GM11168 (cell line): ENCODE measurements around the gene BRI3BP.
"Not testable (repeated sequence)": the region's sequence is repeated elsewhere in the genome, so short reads cannot be mapped to it uniquely, and the experiment has no call there.

Source experiments
- in situ Hi-C: fragments of 300-500 bp; cut with MboI; formaldehyde crosslinking; loops from one replicate; pipeline ENCODE4 v1.12.0; 2022; ENCODE audit warnings: low sequenced_read_pairs; ENCODE audit not compliant: unreplicated experiment

Gene BRI3BP

DNA sequence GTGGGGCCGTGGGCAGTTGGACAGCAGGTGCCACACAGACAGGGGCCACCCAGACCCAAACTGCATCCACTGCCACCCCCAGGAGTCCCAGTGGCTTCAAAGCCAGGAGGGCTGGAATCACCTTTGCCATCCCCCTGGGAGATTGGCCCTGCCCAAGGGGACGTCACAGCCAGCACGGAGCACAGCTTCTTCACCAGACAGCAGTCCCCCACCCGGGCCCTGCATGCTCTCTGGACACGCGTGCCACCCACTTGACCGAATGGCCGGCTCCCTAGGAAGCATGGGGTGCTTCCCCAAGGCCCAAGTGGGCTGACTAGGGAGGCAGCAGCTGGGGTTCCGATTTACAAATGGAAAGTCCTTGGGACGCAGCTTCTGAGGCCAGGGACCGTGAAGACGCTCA, 21.8 kb upstream of the BRI3BP start:
- in situ Hi-C loops, result no loop called here

DNA sequence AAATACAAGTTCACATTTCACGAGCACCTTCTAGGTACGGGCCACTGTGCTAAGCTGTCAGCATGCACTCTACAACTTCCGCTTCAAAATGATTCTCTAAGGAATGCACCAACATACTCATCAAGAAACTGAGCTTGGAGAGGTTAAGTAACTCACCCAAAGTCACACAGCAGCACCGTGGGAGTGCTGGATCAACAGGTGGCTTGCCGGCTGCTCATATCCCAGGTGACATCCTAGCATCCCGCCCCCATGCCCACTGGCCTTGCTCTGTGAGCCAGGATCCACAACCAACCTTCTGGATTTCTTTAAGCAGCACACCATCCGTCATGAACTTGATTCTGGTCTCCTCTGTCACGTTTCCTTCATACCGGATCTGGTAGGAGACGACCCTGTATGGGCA, 21.2 kb upstream of the BRI3BP start:
- in situ Hi-C loops, result no loop called here

DNA sequence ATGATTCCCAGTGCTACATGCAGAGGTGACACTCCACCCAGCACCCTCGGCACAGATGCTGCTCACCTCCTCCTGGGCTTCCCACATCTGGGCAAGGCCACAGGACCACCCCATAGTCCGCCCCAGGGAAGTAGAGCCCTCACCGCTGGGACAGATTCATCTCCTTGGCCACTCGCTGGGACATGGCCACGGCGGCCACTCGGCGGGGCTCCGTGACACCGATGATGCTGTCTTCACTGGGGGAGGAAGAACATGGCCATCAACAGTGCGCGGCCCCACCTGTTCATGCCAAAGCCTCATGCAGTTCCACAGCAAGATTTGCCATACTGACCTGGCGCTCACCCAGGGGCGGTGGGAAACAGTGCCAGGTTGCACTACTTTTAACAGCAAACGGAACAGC, 18.2 kb upstream of the BRI3BP start:
- in situ Hi-C loops, result no loop called here

- in situ Hi-C loops, result no loop called here
Observed at GRCh38 chr12:124976999-124977398, 16.4 kb upstream of the BRI3BP start.

GRCh38 chr12:124979568-124979967, 13.9 kb upstream of the BRI3BP start:
- in situ Hi-C loops, result no loop called here

DNA sequence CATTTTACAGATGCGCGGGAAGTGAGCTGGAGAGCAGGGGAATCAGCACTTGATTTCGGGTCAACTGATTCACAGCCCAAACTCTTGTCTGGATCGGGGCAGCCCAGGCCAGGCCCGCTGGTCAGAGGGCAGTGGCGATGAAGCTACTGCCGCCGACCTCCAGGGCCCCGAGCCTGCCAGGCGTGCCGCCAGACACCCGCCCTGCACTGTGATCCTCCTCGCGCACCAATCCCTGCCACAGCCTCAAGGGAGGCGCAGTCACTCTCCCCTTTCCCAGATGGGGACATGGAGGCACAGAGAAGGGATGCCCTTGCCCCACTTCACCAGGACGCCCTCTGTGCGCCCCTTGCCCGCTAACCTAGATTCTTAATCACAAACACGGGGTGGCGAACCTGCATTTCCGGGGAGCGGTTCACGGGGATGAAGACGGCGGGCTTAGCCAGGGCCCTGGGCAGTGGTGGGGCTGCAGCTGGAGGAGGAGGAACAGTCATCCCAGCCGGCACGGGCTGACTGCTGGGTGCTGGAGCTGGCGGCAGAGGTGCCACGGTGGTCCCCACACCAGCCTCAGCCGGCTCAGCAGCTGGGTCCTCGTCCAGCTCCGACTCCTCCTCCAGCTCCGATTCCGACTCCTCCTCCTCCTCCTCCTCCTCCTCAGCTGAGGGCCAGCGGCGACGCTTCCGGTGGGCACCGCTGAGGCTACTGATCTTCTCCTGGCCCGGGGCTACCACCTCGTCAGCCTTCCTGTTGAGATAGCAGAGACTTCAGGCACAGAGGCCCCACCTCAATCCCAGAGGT, 13.2 kb upstream of the BRI3BP start:
- in situ Hi-C loops, result no loop called here

DNA sequence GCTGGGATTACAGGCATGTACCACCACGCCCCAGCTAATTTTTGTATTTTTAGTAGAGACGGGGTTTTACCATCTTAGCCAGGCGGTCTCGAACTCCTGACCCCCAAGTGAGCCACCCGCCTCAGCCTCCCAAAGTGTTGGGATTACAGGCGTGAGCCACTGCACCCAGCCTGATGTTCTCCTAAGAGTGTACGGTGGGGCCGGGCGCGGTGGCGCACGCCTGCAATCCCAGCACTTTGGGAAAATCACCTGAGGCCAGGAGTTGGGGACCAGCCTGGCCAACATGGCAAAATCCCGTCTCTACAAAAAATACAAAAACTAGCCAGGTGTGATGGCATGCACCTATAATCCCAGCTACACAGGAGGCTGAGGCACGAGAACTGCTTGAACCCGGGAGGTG, 6.6 kb upstream of the BRI3BP start:
- in situ Hi-C loops, result not testable (repeated sequence)

DNA sequence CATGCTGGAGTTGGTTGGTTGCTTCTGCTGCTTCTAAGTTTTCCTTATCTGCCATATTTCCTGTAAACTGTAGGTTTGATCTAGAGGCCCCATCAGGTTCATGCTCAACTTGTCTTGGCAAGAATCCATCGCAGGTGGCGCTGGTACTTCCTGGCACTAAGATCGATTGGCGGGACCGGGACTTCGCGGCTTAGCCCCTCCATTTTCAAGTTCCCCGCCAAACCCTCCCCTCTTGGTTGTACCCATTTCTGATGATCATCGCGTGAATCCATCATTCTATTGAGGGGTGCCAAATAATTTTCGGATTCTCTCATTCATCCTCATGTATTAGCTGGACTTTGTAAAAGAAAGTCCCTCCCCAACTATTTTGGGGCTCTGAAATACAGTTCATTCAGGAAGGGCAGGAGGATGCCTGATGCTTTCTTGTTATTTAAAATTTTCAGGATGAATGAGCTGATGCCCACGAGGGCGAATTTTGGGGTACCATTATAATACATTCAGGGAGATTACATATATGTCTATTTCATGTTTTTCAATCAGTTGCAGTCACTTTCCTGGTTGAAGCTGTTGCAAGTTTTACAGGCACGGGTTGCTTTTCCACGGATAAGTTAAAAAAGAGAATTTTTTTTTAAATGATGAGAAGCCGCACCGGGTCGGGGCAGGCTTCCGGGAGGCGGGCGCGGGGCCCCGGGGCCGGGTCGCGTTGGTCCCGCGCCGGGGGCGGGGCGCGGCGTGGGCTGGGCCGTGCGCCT, 395 bp upstream of the BRI3BP start:
- in situ Hi-C loops, result no loop called here

DNA sequence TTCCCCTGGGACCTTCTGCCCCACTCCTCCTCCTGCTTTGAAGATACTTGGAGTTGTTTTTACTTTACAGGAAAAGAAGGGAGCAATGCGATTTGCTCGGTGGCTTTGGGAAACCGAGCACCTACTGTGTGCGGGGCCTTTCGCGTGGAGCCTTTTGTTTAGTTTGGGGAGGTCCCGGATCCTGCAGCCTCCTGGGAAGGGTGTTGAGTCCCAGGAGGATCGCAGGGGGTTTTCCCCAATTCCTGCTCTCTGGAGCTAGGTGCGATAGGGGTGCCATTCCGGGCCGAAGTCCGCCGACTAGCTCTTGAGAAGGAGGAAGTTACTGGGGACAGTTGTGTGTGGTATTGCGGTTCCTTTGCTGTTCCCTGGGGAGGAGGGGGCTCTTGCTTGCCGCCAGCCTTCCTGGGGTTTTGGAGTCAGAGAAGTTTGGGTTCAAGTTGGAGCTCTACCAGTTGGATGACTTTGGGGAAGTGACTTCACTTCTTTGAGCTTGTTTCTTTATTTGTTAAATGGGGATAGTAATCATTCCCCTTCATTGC, 1.1 kb downstream of the BRI3BP start:
- in situ Hi-C loops, result no loop called here

GRCh38 chr12:124995200-124995961, 1.9 kb downstream of the BRI3BP start:
- in situ Hi-C loops, result no loop called here

GRCh38 chr12:124998705-124999104, 5.3 kb downstream of the BRI3BP start:
- in situ Hi-C loops, result no loop called here

GRCh38 chr12:125001636-125002035, 8.2 kb downstream of the BRI3BP start:
- in situ Hi-C loops, result no loop called here

DNA sequence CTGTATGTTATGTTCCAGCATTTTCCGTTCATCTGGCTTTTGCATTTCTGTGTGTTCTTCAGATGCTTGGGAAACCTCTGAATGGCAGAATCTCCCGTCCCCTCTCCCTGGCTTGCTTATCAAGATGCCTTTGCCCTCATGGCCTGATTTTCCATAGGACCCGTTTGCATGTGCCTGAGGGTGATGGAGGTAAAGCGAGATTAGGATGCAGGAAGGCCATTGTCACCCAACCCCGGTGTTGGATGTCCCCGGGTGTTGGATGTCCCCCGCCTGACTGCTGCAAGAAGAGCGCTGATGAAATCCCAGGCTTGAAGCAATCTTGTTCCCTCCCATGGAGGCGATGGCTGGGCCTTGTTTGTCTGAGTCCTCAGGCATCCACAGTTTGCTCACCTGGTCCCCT, 9.6 kb downstream of the BRI3BP start:
- in situ Hi-C loops, result no loop called here

- in situ Hi-C loops, result no loop called here
Observed at GRCh38 chr12:125004621-125005020, 11.2 kb downstream of the BRI3BP start.

DNA sequence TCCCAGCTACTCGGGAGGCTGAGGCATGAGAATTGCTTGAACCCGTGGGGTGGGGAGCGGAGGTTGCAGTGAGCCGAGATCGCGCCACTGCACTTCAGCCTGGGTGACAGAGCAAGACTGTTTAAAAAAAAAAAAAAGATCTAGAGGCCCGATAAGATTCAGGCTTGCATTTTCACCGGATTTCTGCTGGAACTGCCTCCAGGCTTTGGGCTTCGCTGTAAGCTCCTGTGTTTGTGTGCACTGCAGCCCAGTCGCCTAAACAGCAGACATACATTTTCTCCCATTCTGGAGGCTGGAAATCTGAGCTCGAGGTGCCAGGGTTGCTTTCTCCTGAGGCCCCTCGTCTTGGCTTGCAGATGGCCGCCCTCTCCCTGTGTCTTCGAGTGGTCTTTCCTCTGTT, 12.2 kb downstream of the BRI3BP start:
- in situ Hi-C loops, result no loop called here

GRCh38 chr12:125006365-125006764, 12.9 kb downstream of the BRI3BP start:
- in situ Hi-C loops, result no loop called here

DNA sequence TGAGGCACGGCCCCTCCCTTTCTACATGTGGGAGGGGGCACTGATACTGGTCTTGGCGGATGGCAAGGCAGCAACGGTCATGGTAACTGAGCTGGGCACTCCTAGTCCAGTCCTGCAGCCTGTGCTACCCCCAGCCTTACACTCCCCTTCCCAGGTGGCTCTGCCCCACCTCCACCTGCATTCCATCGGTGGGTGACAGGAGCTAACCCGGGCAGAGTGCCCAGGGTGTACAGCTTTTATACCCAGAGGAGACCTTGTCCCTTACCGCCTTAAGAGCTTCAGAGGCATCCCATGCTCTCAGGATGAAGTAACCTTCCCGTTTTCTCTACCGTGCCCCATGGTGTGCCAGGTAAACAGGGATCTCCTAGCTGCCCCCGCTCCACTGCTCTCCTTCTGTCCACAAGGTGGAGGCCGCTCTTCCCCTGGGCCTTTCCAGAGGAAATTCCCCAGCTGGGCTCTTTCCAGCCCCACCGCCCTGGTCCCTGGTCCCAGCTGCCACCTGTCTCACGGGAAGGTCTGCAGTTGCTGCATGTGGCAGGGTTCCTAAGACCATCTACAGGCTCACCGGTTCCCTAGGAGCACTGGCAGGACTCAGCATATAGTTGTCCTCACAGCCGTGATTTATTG, 20.5 kb downstream of the BRI3BP start:
- in situ Hi-C loops, result no loop called here

DNA sequence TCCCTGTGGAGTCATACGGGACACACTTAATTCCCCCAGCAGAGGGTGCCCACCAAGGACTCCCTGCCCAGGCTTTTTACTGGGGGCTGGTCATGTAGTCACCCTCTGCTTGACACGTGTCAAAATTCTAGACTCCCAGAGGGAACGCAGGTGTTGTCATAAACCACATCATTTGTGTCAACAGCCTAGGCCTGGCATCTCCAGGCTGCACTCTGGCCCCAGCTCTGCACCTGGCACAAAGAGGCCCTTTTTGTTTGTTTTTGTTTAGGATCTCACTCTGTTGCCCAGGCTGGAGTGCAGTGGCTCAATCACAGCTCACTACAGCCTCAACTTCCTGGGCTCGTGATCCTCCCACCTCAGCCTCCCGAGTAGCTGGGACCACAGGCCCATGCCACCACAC, 21.1 kb downstream of the BRI3BP start:
- in situ Hi-C loops, result no loop called here

DNA sequence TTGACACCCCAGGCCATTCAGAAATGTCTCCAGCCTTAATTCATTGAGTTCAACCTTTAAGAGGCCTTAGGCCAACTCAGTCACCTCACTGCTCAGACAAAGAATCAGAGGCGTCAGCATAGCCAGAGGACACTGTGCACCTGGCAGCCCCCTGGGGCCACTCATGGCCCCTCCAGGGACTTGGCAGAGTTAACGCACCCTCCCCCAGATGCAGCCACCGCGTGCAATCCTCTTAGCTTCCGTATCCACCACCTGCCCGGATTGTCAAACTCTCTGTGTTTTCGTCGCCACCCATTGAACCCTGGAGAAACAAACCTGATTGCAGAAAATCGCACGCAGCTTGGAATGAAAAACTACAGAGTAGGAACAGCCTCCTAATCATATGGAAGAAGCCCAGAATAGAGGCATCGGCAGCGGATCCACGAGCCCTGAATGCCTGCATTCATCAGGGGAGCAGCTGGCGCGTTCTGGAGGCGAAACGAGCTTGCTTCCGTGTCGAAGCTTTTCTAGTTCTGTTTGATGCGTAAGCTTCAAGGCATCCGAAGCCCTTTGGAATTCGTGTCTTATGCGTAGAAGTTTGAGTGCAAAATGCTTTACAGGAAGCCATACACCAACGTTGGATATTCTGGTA, 22.4 kb downstream of the BRI3BP start:
- in situ Hi-C loops, result no loop called here

DNA sequence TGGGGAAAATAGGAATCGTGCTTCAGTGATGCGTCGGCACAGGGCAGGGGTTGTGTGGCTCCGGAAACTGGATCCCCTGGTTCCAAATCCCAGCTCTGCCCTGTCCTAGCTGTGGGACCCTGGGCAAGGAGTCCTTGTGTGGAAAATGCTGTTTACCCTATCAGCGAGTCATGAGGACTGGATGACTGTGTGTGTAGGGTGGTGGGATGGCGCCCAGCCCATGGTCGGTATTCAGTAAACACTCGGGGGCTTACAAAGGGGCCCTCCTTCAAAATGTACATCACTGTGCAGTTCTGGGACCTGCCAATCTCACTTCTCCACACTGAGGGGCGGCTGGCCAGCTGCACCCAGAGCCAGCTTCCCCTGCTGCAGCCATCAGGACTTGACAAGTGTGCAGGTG, 24.4 kb downstream of the BRI3BP start:
- in situ Hi-C loops, result no loop called here
